Calu3 (cell line): ENCODE measurements around the gene FEN1. TPM values are rescaled to one million over a fixed set of nuclear protein-coding genes. Genes with fewer than 3 reads are reported as not detected.

Experiments used
- BruUV-seq: library from RNA; stranded (reverse); fragments of 400-500 nt; replicated peaks from 2 replicates; lab custom pipeline; 2021; lab: Mats Ljungman, UMichigan
- CTCF ChIA-PET: fragments of 300-600 bp; sonication (Branson Sonifier 250); formaldehyde crosslinking; loops from one replicate; lab custom pipeline; 2022; ENCODE audit warnings: antibody characterized with exemption; lab: Charles Lee
- DNase-seq: peaks from one replicate; pipeline ENCODE4 v3.0.0; 2022
- H3K27ac Mint-ChIP-seq: one replicate; pipeline ENCODE4 v1.8.0; 2022; ENCODE audit warnings: mixed read lengths; ENCODE audit not compliant: unreplicated experiment
- H3K27me3 Mint-ChIP-seq: one replicate; pipeline ENCODE4 v1.8.0; 2022; ENCODE audit warnings: mixed read lengths; ENCODE audit not compliant: unreplicated experiment
- H3K36me3 Mint-ChIP-seq: one replicate; pipeline ENCODE4 v1.8.0; 2022; ENCODE audit warnings: mild to moderate bottlenecking, moderate library complexity, mixed read lengths; ENCODE audit not compliant: insufficient read depth, unreplicated experiment
- H3K4me1 Mint-ChIP-seq: one replicate; pipeline ENCODE4 v1.8.0; 2022; ENCODE audit warnings: mild to moderate bottlenecking, low read depth, mixed read lengths; ENCODE audit not compliant: unreplicated experiment
- H3K4me3 Mint-ChIP-seq: one replicate; pipeline ENCODE4 v1.8.0; 2022; ENCODE audit warnings: mild to moderate bottlenecking, low read depth, moderate library complexity, mixed read lengths; ENCODE audit not compliant: unreplicated experiment
- H3K9me3 Mint-ChIP-seq: one replicate; pipeline ENCODE4 v1.8.0; 2022; ENCODE audit warnings: low read depth, mixed read lengths; ENCODE audit not compliant: unreplicated experiment
- CTCF ChIP-seq: fragments of 200-600 bp; IDR thresholded peaks from one replicate; pipeline ENCODE4 v1.8.0; 2022; ENCODE audit warnings: antibody characterized with exemption; ENCODE audit not compliant: unreplicated experiment
- intact Hi-C: fragments of 100-400 bp; cut with micrococcal nuclease; formaldehyde crosslinking; loops from one replicate; pipeline ENCODE4 v1.10.0; 2022; ENCODE audit not compliant: unreplicated experiment
- total RNA-seq: library from RNA; stranded (reverse); gene quantifications from 2 replicates; pipeline ENCODE4 v1.2.3, GENCODE V29; 2022

FEN1 gene
- total RNA-seq, 1 experiment from 2014 or later = 72.4 TPM

- peak overlapping the region; percentile 99 for H3K4me3 Mint-ChIP-seq
- peaks cover 48% of the 10 kb centered on the region for H3K36me3 Mint-ChIP-seq
- CTCF ChIA-PET = interaction anchor here (1.5 to 2.2 kb wide), 4 partner anchors 10 to 35 kb away, joined by 5 to 15 read pairs (median 6); partner anchors contain the start of genes FEN1 and TMEM258
- DNase-seq = no peak
- BruUV-seq = no TSS peak
- peaks cover 82% of the 10 kb centered on the region for H3K4me1 Mint-ChIP-seq
- TF ChIP-seq CTCF = no peak
- no peaks in the 10 kb centered on the region for H3K9me3 Mint-ChIP-seq
- no peaks in the 10 kb centered on the region for H3K27me3 Mint-ChIP-seq
- intact Hi-C loops = no loop called here
- H3K27ac Mint-ChIP-seq = peak overlapping the region; percentile 94
Measured at GRCh38 chr11:61757213-61757862, 35.4 kb upstream of the FEN1 start.

GRCh38 chr11:61760946-61761345, 31.8 kb upstream of the FEN1 start:
- Mint-ChIP-seq H3K27me3 (no peaks in the 10 kb centered on the region), H3K4me3 (no peak overlapping the region), H3K36me3 (peaks cover 23% of the 10 kb centered on the region), H3K9me3 (no peaks in the 10 kb centered on the region), H3K4me1 (peaks cover 53% of the 10 kb centered on the region), H3K27ac (no peak overlapping the region)
- intact Hi-C loops = no loop called here
- no peak for TF ChIP-seq CTCF
- no peak for DNase-seq
- CTCF ChIA-PET = interaction anchor here (0.8 kb wide), 1 partner anchor 223 kb away, joined by 4 read pairs; no protein-coding TSS in a partner anchor
- BruUV-seq = no TSS peak

- CTCF ChIA-PET = no interaction called here
- H3K27me3 Mint-ChIP-seq = no peaks in the 10 kb centered on the region
- H3K9me3 Mint-ChIP-seq = no peaks in the 10 kb centered on the region
- TF ChIP-seq CTCF = no peak
- no peak overlapping the region for H3K27ac Mint-ChIP-seq
- intact Hi-C loops = no loop called here
- H3K36me3 Mint-ChIP-seq = peaks cover 22% of the 10 kb centered on the region
- H3K4me1 Mint-ChIP-seq = peaks cover 46% of the 10 kb centered on the region
- DNase-seq = no peak
- BruUV-seq = no TSS peak
- H3K4me3 Mint-ChIP-seq = no peak overlapping the region
Measured at GRCh38 chr11:61761440-61762222, 31.1 kb upstream of the FEN1 start.

- CTCF ChIA-PET = no interaction called here
- DNase-seq = no peak
- intact Hi-C loops = no loop called here
- H3K4me3 Mint-ChIP-seq = no peak overlapping the region
- peaks cover 40% of the 10 kb centered on the region for H3K4me1 Mint-ChIP-seq
- H3K9me3 Mint-ChIP-seq = no peaks in the 10 kb centered on the region
- no peaks in the 10 kb centered on the region for H3K27me3 Mint-ChIP-seq
- no peak overlapping the region for H3K27ac Mint-ChIP-seq
- BruUV-seq = no TSS peak
- no peak for TF ChIP-seq CTCF
- H3K36me3 Mint-ChIP-seq = peaks cover 19% of the 10 kb centered on the region
Measured at GRCh38 chr11:61762223-61762615, 30.5 kb upstream of the FEN1 start.
